Measurements from ENCODE around the gene RNF181.
"Not testable (repeated sequence)": the region's sequence is repeated elsewhere in the genome, so short reads cannot be mapped to it uniquely, and the experiment has no call there.

Gene RNF181

DNA sequence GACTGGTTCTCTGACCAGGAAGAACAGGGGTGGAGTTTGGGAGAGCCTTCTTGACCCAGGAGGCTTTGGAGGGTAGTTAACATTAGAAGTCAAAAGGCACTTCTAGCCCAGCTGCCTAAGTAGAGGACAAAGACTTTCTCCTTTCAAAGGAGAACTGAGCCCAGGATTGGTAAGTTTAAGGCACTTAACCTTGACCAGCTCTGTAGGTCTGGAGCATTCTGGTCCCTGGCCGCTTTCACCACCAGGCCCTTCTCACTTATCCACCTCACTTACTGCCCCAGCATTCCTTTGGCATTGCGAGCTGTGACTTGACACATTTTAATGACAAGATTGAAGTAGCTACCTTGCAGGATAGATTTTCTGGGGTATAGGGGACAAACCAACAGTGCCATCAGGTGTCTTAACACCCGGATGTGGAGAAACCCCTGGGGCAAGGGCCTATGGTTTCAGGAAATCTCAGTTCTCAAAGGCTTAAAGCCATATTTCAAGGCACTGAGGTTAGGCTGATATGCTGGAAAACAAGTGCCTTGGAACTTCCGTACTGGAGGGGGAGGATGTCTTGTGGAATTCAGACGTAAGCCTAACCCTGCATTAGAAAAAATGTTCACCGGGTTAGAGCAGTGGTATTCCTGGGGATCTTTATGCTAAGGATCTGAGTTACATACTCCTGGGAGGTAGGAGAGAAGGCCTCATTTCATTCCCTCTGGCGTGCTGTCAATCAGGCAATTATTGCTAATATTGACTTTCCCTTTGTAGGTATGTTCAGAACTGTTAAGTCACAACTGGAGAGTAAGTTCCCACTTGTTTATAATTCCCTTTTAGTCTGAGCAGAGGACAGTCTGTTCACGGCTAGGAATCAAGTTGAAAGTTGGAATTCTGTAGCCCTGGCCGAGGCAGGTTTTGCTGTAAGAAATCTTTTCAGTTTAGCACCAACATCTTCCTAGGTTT is 12.0 kb downstream of the RNF181 start:
- no peak for DNase-seq (ENCODE audit: low read depth, low spot score)
- no peak overlapping the region for H3K4me3 ChIP-seq (ENCODE audit: low read length)

DNA sequence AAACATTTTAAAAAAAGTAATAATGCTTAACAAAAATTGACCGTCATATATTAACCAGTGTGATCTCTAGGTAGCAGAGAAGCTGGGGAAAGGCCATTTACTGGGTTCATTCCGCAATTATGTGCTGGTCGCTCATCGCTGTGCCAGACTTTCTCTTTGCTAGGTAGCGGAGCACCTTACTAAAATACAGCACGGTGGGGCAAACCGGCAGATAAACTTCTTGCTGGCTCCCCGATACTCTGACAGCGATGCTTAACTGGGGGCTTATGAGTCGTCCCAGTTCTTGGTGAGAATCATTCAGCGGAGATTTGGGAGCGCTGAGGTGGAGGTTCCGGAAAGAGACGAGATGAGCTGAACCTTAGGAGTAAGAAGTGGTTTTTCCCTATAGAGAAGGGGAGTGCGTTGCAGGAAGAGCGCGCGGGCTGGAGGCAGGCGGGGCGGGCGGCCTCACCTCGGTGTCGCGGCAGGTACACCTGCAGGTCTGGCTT is 15.7 kb downstream of the RNF181 start:
- H3K4me3 ChIP-seq (ENCODE audit: low read length) = peak overlapping the region; percentile 75
- no peak for DNase-seq (ENCODE audit: low read depth, low spot score)

DNA sequence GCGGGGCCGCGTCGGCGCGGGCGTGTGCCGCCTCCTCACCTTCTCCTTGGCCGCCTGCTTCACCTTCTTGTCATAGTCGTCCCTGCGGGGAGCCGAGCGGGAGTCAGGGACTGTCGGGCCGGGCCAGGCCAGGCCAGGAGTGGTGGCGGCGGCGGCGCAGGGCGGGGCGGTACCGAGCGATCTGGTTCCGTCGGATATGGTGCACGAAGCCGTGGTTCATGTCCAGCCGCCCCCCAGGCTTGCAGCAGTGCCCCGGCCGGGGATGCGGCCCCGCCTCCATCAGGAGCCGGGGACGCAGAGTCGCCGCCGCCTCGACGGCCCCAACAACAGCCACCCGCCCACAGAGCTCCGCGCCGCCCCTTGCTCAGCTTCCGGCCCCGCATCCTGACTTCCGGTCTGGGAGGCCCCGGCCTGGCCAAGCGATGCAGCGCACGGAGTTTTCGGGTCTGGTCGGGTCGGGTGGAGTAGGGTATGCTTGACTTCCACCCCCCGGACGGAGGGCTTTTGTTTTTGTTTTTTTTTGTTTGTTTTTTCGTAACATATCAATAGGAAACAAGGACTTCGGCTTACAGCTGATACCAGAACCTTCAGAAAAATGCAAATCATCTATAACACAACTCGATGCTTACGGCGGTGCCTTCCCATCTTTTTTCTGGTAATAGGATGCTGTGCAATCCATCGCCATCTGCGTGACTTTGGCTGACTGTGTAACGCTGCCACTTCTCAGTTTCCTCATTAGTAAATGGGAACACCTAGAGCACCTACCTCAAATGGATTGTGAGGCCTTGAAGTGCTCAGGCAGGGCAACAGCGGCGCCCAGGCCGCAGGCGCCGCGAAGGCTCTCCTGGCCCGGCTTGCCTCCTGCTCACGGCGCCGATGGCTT is 16.4 kb downstream of the RNF181 start, which contains the start of gene C2orf68:
Gene C2orf68 (minus strand): TSS at position 362 of the 883 bp plus-strand sequence. CDS start 82 bp downstream, at position 280.
- H3K4me3 ChIP-seq (ENCODE audit: low read length) = peak within 1 kb of the TSS; percentile 75
- peak; percentile 70 for DNase-seq (ENCODE audit: low read depth, low spot score)

DNA sequence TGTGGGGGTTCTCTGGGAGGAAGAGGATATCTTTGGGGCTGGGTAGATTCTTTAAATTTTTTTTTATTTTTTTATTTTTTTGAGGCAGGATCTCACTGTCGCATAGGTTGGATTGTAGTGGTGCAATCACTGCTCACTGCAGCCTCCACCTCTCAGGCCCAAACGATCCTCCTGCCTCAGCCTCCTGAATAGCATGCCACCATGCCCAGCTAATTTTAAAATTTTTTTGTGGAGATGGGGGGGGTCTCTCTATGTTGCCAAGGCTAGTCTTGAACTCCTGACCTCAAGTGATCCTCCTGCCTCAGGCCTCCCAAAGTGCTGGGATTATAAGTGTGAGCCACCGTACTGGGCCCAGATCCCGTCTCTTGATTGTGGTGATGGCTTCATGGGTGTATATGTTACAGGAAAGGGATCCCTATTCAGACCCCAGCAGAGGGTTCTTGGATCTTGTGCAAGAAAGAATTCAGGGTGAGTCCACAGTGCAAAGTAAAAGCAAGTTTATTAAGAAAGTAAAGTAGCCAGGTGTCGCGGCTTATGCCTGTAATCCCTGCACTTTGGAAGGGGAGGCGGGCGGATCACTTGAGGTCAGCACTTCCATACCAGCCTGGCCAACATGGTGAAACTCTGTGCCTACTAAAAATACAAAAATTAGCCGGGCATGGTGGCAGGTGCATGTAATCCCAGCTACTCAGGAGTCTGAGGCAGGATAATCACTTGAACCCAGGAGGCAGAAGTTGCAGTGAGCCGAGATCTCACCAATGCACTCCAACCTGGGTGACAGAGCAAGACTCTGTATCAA is 18.4 kb downstream of the RNF181 start:
- DNase-seq (ENCODE audit: low read depth, low spot score) = no peak
- H3K4me3 ChIP-seq (ENCODE audit: low read length) = no peak overlapping the region

DNA sequence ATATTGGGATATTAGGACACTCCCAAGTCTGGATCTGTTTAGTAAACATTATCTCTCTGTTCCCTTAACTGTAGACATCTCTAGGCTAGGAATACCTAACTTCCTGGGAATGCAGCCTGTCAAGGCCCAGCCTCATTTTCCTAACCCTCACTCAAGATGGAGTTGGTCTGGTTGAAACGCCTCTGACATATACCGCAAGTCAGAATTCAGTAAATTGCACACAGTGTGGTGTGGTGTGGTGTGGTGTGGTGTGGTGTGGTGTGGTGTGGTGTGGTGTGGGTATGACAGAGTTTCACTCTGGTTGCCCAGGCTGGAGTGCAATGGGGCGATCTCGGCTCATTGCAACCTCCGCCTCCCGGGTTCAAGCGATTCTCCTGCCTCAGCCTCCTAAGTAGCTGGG is 19.2 kb downstream of the RNF181 start:
- not testable (repeated sequence) for DNase-seq (ENCODE audit: low read depth, low spot score)

DNA sequence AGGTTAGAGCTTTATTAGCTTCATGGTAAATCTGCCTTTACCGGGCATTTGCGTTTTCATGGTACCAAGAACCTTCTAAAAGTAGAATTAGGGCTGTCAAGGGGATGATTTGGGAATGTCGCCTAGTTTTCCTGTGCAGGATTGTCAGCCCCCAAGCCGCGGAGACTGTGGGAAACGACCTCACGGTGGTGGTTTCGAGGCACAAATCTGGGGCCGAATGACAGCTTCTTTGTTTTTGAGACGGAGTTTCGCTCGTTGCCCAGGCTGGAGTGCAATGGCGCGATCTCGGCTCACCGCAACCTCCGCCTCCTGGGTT is 19.8 kb downstream of the RNF181 start:
- peak overlapping the region; percentile 77 for H3K4me3 ChIP-seq (ENCODE audit: low read length)
- no peak for DNase-seq (ENCODE audit: low read depth, low spot score)

More for the DNA sequence above, 19.2 kb downstream of the RNF181 start:
- H3K4me3 ChIP-seq (ENCODE audit: low read length) = not testable (repeated sequence)

DNA sequence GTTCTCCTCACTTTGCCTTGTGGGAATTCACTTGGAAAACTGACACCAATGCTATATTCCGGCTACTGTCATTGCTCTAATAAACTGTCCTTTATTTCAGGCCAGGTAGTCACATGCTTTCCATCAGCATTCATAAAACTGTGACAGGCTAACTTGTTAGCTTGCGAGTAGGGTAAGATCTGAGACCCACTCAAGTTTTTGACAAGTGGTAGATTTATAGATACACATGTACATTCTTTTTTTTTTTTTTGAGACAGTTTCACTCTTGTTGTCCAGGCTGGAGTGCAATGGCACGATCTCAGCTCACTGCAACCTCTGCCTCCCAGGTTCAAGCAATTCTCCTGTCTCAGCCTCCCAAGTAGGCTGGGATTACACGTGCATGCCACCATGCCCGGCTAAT is 22.2 kb downstream of the RNF181 start:
- DNase-seq (ENCODE audit: low read depth, low spot score) = not testable (repeated sequence)
- H3K4me3 ChIP-seq (ENCODE audit: low read length) = peak overlapping the region; percentile 77

DNA sequence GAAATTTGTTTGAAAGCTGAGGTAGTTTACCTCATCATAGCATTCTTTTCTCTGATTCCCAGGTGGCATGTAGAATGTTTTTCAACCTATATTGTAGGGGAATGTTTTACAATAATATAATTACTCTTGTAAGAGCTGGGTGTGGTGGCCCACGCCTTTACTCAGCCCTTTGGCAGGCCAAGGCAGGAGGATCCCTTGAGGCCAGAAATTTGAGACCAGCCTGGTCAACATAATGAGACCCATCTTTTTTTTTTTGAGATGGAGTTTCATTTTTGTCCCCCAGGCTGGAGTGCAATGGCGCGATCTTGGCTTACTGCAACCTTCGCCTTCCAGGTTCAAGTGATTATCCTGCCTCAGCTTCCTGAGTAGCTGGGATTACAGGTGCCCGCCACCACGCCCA is 24.1 kb downstream of the RNF181 start:
- no peak for DNase-seq (ENCODE audit: low read depth, low spot score)
- no peak overlapping the region for H3K4me3 ChIP-seq (ENCODE audit: low read length)

DNA sequence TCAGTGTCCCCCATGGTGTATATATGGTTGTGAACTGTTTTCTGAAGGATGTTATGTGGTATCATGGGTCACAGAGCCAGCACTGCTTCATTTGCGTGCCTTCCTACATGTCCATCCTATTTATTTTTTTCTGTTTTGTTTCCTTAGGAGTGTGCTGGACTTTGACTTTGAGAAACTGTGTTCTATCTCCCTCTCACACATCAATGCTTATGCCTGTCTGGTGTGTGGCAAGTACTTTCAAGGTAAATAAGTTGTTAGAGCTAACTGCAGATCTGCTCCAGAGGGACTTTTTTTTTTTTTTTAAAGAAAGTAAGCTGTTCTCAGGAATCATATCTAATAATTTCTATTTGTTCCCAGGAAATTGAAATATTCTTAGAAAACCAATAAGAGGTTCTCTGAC is 25.8 kb downstream of the RNF181 start:
- DNase-seq (ENCODE audit: low read depth, low spot score) = no peak
- no peak overlapping the region for H3K4me3 ChIP-seq (ENCODE audit: low read length)

DNA sequence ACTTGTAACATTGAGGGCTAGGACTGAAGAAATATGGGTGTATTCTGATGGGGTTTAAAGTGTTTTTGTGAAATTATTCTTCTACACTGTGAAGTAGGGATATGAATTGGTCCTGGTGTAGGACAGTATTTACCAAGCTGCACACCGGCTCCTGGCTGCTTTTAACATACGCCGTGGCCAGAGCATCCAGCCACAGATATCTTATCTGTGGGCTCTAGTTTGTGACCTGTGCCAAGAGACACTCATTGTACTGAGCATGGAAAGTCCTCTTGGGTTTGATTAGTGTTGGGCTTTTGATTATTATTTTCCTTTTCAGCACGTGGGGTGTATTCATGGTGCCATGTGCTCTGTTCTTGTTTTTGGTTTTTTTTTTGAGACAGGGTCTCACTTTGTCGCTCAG is 28.4 kb downstream of the RNF181 start:
- no peak overlapping the region for H3K4me3 ChIP-seq (ENCODE audit: low read length)
- no peak for DNase-seq (ENCODE audit: low read depth, low spot score)

DNA sequence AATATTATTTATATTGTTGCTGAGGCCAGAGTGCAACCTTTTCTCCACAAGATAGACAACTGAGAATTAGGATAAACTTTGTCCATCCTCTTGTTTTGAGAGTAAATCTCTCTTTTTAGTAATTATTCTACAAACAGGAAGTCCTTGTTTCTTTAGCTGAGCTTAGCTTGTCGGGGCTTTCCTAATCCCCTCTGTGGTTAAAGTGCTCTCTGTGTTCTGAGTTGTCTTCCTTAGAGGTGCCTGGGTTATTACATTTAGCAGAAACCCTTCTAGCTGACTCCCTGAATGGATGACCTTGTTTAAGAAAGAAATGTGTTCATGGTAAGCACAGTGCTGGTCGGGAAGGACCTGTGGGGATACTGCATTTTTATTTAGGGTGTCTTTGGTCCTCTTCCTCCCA is 33.1 kb downstream of the RNF181 start:
- no peak overlapping the region for H3K4me3 ChIP-seq (ENCODE audit: low read length)
- DNase-seq (ENCODE audit: low read depth, low spot score) = no peak

DNA sequence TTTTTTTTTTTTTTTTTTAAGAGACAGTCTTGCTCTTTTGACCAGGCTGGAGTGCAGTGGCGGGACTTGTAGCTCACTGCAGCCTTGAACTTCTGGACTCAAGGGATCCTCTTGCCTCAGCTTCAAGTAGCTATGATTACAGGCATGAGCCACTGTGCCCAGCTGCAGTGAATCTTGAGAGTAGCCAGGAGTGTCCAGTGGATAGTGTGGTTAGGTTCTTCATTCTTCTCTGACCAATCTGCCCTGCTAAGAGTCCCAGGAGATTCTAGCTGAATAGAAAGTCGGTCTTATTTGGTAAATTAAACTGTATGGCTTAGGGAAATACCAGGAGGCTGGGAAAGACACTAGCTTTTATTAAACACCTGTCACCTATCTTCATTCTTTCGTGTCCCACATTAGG is 35.8 kb downstream of the RNF181 start:
- H3K4me3 ChIP-seq (ENCODE audit: low read length) = no peak overlapping the region
- no peak for DNase-seq (ENCODE audit: low read depth, low spot score)

DNA sequence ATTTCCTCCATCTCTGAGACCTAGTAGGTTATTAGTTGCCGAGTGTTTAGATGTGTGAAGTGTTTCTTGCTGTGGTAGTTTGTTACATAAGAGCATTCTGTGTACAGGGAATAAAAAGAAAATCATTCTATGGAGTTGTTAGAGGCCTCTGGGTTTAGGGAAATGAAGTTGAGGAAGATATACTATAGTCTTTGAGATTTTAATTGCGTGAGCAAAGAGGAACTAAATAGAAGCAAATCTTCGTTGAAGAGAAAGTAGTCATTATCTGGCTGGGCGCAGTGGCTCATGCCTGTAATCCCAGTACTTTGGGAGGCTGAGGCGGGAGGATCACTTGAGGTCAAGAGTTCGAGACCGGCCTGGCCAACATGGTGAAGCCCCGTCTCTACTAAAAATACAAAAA is 39.5 kb downstream of the RNF181 start:
- no peak overlapping the region for H3K4me3 ChIP-seq (ENCODE audit: low read length)
- no peak for DNase-seq (ENCODE audit: low read depth, low spot score)

DNA sequence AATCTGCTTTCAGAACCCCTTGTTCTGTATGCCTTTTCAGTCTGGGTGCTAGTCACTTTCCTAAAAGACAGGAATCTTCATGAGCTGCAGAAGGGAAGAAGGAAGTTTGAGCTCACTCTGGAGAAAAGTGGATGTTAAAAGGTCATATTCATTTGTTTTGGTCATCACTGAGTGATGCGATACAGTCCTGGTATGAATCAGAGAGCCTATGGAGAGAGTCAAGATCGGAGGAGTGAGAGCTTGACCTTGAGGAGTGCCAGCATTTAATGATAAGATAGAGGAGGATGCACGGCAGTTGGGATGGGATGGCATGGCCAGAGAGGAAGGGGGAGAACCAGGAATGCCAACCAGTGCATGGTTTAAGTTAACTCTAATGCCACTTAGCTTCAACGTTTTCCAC is 40.1 kb downstream of the RNF181 start:
- DNase-seq (ENCODE audit: low read depth, low spot score) = no peak

DNA sequence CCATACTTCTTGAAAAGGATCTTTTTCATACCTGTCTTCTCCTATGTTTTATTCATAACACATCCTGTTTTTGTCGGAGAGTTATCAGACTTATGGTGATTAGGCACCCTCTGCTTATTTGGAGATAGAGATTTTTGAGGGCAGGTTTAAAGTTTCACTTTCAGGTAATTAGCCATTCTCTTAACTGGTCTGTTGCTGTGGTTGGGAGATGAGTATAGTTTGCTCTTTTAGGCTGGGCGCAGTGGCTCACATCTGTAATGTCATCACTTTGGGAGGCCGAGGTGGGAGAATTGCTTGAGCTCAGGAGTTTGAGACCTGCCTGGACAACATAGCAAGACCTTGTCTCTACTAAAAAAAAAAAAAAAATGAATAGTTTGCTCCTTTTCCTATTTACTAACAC is 47.2 kb downstream of the RNF181 start:
- no peak overlapping the region for H3K4me3 ChIP-seq (ENCODE audit: low read length)

More for the DNA sequence above, 40.1 kb downstream of the RNF181 start:
- H3K4me3 ChIP-seq (ENCODE audit: low read length) = no peak overlapping the region

DNA sequence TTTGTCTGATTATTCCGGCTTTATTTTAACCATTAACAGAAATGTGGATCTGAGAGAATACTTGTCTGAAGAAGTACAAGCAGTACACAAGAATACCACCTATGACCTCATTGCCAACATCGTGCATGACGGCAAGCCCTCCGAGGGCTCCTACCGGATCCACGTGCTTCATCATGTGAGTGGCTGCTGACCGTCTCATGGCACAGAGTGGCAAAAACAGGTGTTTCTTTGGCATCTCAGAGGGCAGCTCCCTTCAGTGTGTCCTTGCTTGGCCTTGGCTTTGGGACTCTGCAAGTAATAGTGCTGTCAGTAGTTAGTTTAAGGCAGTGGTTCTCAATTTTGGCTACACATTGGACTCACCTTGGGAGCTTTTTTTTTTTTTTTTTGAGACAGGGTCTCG is 49.4 kb downstream of the RNF181 start:
- no peak for DNase-seq (ENCODE audit: low read depth, low spot score)
- H3K4me3 ChIP-seq (ENCODE audit: low read length) = no peak overlapping the region

More for the DNA sequence above, 47.2 kb downstream of the RNF181 start:
- DNase-seq (ENCODE audit: low read depth, low spot score) = no peak

DNA sequence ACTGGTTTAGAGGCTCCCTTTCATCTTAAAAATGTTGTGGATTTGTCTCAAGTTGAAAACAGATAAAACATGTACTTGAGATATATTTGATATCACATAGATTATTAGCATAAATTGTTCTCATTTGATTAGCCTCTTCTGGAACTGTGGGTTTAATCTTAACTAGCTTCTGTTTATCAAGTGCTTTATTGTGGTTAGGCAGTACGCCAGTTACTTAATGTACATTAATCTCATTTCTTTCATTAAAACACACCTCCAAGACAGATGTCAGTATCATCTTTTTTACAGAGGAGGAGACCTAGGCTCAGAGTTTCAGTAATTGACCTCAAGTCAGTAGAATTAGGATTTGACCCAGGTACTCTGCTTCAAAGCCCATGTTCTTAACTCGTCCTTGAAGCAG is 50.6 kb downstream of the RNF181 start:
- H3K4me3 ChIP-seq (ENCODE audit: low read length) = no peak overlapping the region
- no peak for DNase-seq (ENCODE audit: low read depth, low spot score)

Data from Jurkat, Clone E6-1 (cell line).